GM12892 (cell line): ENCODE results near the gene UROS.

Source experiments
- POLR2A ChIP-seq: IDR thresholded peaks from 2 replicates; pipeline ENCODE4 v1.6.1; 2011; ENCODE audit warnings: low read depth, low read length, control low read depth
- POLR2AphosphoS5 ChIP-seq: IDR thresholded peaks from 2 replicates; pipeline ENCODE4 v1.6.1; 2011; ENCODE audit warnings: low read depth, low read length, control low read depth
- TAF1 ChIP-seq: IDR thresholded peaks from 2 replicates; pipeline ENCODE4 v1.6.1; 2011; ENCODE audit warnings: low read depth, mild to moderate bottlenecking, control low read depth, low read length, borderline replicate concordance

GRCh38 chr10:125785791-125786190 is 37.3 kb downstream of the UROS start:
- no peak for TF ChIP-seq POLR2A
- TF ChIP-seq POLR2AphosphoS5: no peak
- TF ChIP-seq TAF1: no peak
